GDM1 (cell line): Measurements from ENCODE around the gene SEL1L3.
"Not testable (repeated sequence)": the region's sequence is repeated elsewhere in the genome, so short reads cannot be mapped to it uniquely, and the experiment has no call there.

Experiments used
- DNase-seq: peaks from one replicate; lab custom pipeline; 2025; lab: John Stamatoyannopoulos, UW

Gene SEL1L3

DNA sequence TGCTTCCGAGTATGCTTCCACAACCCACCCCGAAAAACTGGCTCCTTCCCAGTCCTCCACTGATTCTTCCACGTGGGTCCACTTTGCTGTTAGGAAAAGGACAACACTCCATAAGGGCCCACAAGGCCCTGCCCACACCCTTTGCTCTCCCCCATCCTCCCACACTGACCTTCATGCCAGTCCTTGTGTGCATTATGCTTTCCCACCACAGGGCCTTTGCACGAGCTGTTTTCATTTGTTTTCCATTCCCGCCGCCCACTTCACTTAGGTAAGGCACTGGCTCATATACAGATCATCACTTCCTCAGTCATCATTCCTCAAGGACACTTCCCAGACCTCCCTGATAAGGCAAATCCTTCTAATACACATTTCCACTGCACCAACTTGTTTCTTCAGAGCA, 16.8 kb upstream of the SEL1L3 start:
- no peak for DNase-seq

- no peak for DNase-seq
Measured at GRCh38 chr4:25879091-25879584, 16.4 kb upstream of the SEL1L3 start.

DNA sequence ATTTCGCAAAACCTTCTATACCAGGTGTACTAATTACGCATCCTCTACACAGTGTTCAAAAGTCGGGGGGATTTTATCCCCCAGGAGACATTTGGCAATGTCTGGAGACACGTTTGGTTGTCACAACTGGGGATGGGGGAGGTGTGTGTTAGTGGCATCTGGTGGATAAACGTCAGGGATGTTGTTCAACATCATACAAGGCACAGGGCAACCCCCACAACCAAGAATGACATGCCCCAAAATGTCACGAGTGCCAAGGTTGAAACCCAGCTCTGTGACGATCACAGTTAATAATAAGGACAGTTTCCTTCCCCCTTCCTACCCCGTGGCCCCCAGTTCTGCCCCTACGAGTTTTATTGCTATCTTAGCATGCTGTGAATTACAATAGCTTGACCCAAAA, 15.9 kb upstream of the SEL1L3 start:
- DNase-seq, result no peak

DNA sequence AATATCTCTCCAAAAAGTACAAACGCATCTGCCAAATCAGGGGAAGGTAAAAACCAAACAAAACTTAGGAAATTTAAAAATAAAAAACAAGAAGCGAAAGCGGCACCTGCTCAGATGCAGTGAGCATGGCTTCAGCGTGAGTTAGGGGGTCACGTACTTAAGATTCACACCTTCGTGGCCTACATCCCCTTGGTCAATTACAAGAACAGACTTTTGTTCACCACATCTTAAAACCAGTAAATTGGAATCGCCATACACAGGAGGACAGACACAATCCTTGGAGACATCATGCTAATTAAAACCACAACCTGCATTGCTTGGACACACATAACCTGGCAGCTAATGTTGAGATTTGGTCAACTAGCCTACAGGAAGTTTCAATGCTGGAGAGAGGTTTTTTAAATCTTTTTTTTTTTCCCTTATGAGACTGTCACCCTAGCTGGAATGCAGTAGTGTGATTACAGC, 12.5 kb upstream of the SEL1L3 start:
- no peak for DNase-seq

DNA sequence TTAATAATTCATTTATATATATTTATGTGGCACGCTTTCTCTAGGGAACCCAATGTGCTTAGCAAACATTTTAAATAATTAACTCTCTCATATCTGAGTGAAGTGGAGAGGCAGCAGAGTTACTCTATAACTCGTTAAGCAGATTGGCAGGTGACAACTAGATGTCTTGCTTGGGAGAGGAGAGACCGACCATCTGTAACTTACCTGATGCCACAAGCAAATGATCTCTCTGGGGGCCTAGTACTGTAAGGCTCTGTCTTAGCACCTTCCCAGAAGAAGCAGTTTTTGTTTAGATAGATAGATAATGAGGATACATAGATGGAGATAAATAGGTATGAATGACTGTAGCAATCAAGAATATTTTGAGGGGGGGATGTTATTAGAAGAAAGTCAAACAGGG, 11.9 kb upstream of the SEL1L3 start:
- no peak for DNase-seq

DNA sequence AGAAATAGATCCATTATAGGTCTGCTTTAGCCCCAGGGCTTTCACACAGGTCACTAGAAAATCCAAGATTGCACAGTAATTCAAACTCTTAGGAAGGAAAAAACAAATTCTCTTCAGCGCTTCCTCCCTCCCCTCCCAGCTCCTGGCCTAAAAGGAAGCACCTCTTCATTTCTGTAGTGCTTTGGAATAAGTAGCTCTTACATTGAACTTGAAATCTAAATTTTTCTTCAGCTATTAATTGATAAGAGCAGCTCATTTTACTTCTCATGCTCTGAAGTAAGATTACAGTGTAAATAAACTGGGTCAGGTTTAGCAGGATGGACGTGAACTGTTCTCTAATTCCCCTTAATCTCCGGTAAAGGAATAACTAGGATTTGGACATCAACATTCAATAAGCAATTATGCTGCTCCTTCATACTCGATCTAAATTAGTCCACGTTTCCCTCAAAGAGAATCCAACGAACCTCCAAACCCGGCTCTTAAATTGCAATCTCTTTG, 10.9 kb upstream of the SEL1L3 start:
- DNase-seq, result no peak

GRCh38 chr4:25872851-25873631, 10.3 kb upstream of the SEL1L3 start:
- no peak for DNase-seq

DNA sequence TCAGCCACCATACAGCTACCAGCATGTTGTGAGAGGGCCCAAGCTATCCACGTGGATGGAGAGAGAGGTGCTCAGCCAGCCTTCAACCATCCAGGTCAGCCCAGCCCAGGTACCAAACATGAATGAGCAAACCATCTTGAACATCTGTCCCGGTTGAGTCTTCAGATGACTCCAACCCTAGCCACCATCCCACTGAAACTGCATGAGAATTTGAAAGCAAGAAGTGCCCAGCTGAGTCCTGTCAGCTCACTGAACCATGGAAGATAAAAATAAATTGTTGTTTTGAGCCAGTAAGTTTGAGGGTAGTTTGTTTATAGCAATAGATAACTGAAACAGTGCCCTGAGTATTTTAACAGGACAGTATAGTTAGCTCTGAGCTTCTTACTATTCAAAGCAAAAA, 7.3 kb upstream of the SEL1L3 start:
- DNase-seq, result no peak

DNA sequence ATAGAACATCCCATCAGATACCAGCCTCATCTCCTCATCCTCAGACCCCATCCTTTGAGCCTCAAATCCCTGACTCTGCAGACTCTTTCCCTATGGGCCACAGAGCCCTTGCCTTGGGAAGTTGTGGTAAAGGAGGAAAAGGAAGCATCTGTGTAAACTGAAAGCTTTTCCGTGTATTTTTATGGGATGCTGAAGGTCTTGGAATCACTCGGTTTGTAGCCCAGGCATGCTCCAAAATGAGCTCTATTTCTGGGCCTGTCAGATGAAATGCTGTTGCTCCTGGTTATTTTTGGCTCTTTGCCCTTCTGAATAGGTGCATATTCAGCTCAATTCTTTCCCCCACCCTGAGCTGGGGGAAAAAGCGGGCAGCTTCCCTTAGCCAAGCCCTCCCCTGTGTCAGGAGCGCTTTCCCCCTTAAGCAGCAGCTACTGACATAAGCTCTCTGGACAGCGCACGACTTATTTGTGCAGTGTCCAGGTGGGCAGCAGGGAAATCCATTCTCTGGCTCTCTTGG, 5.0 kb upstream of the SEL1L3 start:
- no peak for DNase-seq

DNA sequence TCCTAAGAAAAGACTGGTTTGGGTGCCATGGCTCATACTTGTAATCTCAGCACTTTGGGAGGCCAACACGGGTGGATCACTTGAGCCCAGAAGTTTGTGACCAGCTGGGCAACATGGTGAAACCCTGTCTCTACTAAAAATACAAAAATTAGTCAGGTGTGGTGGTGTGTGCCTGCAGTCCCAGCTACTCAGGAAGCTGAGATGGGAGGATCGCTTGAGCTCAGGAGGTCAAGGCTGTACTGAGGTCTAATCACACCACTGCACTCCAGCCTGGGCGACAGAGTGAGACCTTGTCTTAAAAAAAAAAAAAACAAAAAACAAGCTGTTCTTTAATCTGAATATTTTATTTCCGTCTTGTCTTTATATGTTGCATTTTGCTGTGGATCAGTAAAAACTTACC, 3.6 kb upstream of the SEL1L3 start:
- not testable (repeated sequence) for DNase-seq

DNA sequence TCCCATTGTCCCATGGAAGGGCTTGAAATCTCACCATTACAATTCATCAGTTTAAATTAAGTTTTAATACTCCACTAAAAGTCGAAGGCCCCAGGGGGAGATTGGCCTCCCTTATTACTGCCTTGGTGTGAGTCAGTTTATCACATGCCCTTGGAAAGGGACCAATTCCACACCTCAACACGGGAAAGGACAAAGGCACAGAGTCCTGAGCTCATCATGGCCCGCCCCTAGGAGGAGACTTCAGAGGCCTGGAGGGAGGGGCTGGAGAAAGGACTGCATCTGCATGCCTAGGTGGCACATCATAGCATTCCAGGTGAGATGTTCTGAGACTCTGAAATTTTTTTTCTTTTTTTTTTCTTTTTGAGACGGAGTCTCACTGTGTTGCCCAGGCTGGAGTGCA, 2.8 kb upstream of the SEL1L3 start:
- no peak for DNase-seq

GRCh38 chr4:25863831-25864418, 1.1 kb upstream of the SEL1L3 start:
- DNase-seq, result no peak

- no peak for DNase-seq
Measured at GRCh38 chr4:25863347-25863784, 578 bp upstream of the SEL1L3 start.

GRCh38 chr4:25861951-25862410, 807 bp downstream of the SEL1L3 start:
- no peak for DNase-seq

GRCh38 chr4:25861280-25861950, 1.4 kb downstream of the SEL1L3 start:
- no peak for DNase-seq

DNA sequence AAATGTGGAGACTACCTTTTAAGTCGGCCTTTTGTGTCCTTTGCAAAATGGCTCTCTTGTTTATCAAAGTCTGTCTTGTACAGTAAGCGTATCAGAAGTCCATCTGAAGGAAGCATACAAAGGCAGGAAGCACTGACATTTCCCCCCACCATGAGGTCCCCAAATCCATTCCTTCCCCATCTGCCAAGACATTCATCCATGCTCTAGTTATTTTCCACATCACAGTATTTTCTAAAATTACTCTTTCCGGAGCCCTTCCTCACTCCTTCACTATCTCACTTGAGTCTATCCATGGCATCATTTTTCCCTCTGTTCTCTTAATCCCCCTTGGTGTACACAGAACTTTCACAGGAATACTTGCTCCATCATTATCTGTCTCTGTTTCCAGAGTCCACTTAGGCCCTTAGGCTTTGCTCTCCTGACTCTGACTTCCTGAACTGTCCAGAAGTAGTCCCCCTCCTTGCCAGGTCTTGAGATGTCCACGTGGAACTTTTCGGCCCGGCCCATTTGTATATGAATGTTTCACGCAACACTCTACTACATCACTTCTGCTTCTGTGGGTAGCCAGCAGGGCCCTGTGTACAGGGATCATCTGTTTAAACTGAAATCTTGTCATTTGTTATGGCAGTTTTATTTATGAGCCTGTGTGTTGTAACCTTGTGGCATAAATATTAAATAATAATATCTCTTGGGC, 2.1 kb downstream of the SEL1L3 start:
- no peak for DNase-seq

DNA sequence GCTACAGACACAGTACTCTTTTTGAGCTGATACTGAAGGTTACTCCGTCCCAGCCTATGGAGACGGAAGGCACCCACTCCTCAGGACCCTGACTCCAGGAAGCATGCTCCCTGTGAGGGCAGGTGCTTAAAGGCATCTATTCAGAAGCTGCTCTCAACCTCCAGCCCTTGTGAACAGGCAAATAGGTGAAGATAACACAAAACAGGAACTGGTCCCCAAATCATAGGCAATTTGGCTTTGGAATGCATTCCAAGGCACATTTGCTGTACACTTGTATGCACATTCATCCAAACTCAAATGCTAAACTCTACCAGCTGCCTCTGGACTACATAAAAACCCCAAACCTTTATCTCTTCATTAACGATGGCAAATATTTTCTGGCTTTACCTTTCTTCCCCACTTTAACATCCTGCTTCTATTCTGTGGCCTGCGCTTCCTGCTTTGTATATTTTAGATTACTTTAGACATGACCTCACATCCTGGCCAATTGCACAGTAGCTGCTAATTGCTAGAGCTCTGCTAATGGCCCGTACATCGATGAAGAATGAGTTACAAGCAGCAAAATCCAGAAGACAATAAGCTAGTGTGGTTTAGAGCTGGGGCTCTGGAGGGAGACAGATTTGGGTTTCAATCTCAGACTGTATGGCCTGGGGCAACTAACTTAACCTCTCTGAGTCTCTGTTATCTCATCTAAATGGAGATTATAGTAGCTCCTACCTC, 3.2 kb downstream of the SEL1L3 start:
- DNase-seq, result no peak

DNA sequence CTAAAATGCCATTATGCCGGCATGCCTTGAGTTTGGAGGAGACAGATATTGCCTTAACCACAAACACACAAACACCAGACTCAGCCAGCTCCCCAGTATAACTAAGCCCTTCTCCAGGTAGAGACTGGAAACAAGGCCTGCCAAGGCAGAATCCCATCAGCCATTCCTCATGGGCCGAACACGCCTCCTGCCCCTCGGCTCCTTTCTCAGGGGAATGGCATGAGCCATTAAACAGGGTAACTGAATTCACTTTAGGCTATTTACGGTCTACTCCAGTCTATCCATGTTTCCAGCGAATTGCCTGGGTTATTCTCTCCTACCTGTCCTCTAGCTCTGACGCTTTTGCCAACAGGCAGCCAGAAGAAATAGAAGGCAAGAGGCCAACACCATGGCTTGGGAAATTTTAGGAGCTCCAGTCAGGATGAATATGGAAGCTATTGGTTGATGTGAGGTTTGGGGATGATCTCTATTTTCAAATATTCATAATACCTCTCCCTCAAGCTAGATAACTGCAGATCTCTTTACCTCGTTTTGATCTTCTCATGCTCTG, 4.9 kb downstream of the SEL1L3 start:
- no peak for DNase-seq

- no peak for DNase-seq
Measured at GRCh38 chr4:25857403-25857802, 5.4 kb downstream of the SEL1L3 start.

GRCh38 chr4:25856756-25857155, 6.0 kb downstream of the SEL1L3 start:
- DNase-seq, result no peak

DNA sequence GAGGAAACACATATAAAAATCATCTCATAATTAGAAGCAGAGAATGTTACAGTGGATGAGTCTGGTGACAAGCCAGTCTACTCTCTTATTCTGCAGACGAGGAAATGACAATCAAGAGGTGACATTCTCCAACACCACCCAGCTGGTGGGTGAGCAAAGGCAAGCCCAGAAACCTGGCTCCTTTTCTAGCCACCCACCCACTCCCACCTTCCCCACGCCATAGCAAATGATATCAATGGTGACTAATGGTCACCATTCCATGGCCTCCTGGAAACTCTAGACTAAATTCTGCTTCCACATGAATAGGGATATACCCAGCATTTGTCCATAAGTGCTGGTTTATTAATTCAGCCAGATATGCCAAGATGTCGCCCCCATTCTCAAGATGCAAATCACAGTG, 10.7 kb downstream of the SEL1L3 start:
- no peak for DNase-seq
